Forelimb muscle (tissue), 1 donor: ENCODE measurements around the gene ADAMTS2. TPM values are rescaled to one million over a fixed set of nuclear protein-coding genes. Genes with fewer than 3 reads are reported as not detected.

Experiments
- DNase-seq: peaks from one replicate; pipeline ENCODE4 v3.0.0-alpha.2; 2013; ENCODE audit warnings: low read depth
- polyA plus RNA-seq: library from polyadenylated mRNA; unstranded; fragments of 120-200 nt; gene quantifications from one replicate; pipeline ENCODE4 v1.2.1, GENCODE V29; 2013; ENCODE audit not compliant: insufficient read length

The ADAMTS2 gene
- polyA plus RNA-seq, 1 donor = 33.0 TPM

DNA sequence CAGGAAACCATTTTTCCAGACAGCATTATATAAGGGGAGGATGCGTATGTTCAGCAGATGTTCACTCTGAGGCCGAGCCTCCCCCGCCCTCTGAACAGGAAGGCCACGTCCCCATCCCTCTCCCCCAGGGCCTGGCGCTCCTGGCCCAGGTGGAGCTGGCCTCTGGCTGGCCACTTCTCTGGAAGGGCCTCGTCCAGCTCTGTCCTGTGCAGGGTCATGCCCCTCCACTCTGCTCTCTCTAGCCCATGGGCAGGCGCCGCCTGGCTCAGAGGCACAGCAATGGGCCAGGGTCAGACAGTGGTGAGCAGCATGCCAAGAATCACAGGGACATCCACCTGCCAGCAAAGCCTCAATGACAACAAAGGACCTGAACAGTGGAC lies 34.2 kb downstream of the ADAMTS2 start:
- no peak for DNase-seq

DNA sequence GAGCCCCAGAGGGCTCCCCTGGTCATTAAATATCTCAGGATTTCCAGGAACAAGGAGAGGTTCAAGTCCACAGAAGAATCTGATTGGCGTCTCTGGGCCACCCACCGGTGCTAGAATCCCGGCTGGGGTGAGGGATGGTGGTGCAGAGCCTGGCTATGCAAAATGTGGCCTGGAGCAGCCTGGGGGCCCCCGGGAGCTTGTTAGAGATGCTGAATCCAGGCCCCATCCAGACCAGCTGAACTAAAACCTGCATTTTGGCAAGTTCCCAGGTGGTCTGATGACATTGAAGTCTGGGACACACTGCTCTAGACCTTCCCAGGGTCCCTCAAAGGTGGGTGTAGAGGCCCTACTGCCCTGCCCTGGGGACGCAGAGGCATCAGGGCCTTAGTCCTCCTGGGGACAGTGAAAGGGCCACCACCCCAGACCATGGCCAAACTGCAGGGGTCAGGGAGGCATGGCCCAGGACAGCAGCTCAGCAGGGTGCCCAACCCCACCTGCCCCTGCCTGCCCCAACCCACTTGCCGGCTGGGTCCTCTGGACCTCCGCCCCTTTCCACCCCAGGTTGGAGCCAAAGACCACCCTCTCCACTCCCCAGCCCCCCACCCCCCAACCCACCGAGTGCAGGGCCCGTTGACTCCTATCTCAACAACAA lies 34.7 kb downstream of the ADAMTS2 start:
- DNase-seq = no peak

DNA sequence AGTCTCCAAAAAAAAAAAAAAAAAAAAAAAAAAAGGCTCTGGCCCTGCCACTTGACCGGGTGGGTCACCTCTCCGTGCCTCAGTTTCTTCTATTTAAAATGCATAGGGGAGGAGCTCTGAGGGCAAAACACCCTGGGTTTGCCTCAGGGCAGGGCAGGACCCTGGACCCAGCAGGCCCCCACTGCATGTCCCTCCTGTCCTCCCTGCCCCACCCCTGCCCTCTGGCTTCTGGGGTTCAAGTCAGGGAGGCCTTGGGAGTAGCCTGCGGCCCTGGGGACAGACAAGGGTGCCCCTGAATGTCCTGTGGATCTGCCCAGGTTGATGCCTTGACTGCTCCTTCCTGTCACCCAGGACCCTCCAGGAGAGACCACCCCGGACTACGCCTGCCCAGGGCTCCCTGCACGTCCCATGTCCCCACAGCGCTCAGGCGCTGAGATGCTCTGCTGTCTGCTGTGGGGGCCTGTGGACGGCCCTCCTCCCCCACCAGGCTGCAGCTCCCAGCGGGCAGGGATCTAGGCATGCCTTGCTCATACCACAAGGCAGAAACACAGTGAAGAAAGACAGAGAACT lies 35.4 kb downstream of the ADAMTS2 start:
- no peak for DNase-seq

DNA sequence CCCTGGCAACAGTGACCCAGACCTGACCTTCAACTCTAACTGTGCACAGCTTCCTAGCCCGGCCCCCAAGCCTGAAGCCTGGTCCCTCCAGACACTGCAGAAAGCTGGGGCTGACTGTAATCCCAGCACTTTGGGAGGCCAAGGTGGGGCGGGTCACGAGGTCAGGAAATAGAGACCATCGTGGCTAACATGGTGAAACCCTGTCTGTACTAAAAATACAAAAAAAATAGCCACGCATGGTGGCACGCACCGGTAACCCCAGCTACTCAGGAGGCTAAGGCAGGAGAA lies 35.9 kb downstream of the ADAMTS2 start:
- no peak for DNase-seq

DNA sequence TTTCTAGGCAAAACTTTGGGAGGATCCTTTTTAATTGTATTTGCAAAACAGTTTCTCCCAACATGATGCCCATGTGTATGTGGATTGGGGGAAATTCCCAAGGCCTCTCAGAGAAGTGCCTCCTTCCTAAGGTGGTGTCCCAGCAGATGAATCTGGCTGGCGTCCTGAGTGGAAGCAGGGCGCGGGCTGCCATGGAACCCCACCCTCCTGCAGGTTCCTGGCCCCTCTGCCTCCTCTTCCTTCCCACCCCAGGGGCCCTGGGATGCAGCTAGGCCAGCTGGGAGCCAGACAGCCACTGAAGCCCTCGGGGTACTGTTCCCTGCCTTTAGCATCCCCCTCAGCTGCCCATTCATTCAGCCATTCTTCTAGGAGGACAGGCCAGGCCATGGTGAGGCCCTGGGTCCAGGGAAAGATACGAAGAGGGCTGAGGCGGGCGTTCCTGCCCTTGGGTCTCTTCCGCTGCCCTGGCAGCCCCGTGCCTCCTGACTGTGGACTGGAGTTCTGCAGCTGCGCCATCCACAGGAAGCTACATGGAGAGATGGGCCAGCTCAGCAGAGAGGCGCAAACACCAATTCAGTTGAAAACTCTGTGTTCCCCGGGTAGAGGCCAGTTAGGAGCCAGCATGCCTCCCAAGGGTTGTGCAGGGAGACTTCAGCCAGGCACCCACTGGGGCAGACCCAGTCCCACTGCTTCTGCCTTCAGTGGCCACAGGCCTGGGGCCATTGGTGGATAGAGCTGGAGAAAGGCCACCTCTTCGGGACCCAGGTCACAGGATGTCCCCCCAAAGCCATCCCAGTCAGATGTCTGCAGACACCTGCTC lies 36.5 kb downstream of the ADAMTS2 start:
- no peak for DNase-seq

DNA sequence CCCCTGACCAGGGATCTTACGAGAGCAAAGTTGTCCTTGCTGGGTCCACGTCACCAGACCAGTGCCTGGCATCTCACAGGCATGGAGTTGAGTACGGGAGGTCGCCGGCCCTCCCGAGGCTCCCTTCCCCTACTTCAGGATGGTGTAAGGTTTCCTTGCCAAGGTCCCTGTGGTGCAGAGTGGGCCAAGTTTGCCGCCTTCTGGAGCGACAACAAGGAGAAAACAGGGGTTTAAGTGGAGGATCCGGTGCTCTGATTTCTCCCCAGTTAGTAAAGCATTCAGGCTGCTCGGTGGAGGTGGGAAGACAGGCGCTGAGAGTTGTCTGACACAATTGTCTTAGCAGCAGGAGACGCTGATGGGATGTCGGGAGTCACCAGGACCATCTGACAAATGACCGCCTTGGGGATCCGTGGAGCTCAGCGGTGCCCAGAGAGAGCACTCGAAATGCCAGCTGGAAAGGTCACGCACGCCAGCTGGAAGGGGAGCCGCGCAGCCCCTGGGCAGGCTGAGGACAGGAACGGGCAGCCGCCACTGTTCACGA lies 37.3 kb downstream of the ADAMTS2 start:
- DNase-seq = no peak

DNA sequence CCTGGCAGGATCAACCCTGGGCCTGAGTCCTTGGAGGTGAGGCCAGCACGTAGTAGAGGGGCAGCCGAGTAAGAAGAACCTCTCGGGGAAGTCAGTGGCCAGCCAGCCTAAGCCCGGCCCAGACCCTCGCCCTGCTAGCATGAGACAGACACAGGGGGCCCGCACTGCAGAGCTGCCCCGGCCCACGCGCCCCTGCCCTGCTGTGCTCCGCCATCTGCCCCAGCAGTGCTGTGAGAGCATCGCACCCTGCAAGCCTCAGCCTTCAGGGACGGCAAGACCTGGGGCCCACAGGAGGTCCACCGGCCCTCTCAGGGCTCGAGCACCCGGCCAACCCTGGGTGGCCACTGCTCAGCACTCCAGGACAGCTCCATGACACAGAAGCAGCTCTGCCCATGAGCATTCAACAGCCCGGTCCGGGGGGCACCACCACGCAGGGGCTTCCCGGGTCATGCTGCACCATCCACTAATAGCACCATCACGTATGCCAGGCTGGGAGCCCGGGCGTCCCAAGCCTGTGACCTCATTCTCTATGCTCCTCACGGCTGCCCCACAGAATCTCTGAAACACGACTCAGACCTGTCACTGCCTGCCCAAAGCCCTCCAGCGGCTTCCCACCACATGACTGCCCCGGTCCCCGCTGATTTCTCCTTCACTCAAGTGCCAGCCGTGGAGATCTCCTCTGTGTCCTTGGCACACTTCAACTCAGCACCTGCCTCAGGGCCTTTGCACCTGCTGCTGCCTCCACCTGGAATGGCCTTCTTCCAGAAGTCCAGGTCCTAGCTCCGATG lies 38.1 kb downstream of the ADAMTS2 start:
- DNase-seq = no peak

DNA sequence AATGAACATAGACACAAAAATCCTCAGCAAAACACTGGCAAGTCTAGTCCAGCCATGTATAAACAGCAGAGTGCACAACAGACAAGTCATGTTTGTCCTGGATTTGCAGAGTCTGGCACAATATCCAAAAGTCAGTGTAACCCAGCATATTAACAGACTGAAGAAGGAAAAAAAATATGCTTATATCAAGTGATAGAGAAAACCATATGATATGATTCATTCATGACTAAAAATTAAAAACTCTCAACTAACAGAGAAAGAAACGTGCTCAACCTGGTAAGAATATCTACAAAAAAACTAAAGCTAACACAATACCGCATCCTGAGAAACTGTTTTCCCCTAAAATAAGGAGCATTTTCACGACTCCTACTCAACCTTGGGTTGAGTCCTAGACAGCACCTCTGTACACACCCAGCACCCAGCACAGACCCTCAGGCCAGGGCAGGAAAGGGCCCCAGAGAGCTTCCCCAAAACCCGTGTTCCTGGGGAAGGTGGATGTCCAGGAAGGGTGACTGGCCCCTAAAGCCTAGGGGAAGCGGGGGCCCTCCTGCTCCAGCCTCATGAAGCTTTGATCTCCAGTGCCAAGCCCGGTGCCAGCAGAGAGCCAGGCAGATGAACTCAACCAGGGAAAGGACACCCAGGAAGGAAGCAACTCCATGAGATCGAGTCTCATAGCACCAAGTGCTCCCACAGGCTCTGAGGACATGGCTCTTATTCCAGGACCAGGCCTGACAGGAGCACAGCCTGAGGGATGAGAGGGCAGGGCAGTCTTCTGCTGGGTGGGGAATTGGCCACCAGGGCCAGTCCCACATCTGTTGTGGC lies 38.9 kb downstream of the ADAMTS2 start:
- DNase-seq = no peak

DNA sequence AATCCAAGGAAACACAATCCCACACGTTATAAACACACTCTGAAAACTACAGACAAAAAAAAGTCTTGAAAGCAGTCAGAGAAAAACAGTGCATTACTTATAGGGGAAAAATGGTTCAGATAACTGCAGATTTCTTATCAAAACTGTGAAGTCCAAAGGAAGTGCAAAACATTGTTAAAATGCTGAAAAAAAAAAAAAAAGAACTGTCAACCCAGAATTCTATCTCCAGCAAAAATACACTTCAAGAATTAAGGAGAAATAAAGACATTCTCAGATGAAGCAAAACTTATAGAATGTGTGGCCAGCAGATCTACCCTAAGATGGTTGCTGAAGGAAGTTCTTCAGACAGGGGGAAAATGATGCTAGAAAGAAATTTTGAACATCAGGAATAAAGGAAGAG lies 40.4 kb downstream of the ADAMTS2 start:
- DNase-seq = no peak

DNA sequence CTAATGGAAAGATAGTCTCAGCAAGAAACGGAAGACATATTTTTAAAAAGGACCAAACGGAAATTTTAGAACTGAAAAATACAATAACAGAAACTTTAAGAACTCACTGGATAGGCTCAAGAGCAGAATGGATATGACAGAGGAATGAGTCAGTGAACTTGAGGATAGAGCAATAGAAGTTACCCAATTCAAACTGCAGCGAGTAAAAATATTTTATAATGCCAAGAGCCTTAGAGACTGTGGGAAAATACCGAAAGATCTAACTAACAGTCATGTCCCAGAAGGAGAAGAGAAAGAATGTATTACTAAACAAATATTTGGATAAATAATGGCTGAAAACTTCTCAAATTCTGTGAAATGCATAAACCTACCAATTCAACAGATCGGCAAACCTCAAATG lies 40.8 kb downstream of the ADAMTS2 start:
- no peak for DNase-seq

DNA sequence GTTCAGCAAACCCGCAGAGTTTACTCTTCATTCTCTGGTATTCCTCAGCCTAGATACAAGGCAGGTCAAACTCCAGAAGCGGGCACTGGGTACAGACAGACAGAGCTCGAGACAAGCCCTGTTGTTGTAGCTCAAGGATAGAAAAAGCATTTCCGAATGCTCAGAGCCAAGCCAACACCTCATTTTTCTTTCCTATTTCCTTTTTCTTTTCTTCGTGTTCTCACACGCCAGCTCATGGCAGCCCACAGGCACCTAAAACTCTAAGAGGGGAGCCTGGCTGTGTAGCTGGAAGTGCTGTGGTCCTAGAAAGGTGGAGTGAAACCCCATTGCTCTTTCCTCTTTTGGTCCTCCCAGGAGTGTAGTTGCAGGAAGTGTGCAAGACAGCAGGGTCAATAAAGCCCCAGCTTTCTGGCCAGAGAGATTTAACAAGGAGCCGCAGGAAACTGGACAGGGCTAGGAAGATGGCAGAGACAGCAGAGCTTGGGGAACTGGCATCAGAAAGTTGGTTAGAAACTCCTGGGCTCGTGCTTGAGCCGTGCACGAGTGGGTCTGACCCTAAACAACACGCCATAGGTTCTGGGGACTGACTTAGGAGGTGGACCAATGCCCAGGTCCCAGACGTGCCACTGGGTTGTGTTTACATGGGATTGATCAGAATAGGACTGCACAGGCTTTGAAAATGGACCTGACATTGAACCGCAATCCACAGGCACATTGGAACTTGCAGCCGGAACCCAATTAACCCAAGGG lies 41.6 kb downstream of the ADAMTS2 start:
- no peak for DNase-seq

DNA sequence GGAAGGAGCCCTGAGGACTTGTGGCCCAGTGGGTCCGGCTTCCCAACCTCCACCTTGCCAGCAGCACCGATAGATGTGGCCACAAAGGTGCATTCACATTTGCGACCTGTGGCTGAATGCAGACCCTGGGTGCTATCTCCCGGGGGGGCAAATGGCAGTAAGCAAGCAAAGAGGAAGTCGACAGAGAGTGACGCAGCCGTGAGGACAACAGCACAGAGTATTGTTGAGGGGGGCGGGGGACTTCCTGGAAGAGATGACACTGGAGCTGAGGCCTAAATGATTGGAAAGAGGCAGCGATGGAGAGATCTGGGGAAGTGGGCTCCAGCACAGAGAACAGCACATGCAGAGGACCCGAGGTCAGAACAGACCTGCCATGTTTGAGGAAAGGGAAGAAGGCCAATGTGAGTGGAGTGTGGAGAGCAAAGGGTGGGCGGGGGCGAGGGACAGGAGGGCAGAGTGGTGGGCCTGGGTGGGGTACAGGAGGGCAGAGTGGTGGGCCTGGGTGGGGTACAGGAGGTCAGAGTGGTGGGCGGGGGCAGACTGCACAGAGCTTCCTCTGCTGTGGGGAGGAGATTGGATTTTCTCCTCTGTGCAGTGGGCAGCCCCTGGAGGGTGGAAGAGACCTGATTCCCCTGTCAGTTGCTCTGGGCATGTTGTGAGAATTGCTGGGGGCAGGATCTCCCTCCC lies 42.6 kb downstream of the ADAMTS2 start:
- DNase-seq = no peak

DNA sequence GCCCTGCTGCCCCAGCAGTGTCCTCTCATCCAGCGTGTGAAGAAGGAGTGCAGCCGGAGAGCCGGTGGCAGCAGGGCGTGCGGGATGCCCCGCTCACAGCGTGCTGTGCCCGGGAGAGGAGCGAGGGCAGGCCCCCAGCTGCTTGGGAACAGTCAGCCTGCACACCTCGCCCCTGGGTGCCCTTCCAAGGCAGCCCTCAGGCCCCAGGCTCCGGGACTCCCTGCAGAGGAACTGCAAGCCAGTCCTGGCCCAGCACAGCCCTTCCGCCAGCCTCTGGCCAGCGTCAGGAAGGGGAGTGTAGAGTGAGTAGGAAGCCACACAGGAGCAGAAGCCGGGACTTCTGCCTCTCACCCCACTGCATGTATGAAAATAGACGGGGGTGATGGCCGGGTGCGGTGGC lies 43.5 kb downstream of the ADAMTS2 start:
- no peak for DNase-seq

DNA sequence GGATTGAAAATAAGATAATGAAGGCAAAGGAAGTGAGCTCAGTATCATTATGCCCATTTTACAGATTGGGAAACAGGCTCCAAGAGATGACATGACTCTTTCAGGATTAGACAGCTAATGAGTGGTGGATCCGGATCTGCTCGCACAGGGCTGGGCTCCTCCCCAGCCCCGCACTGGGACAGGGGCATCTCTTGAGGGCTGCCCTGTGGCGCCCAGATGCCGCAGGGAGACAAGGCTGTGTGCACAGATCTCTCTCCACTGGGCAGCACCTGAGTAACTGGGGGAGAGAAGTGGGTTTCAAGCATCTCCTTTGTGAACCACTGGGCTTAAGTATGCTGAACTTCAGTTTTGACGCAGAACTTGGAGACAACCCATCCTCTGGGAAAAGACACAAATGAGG lies 43.9 kb downstream of the ADAMTS2 start:
- no peak for DNase-seq

DNA sequence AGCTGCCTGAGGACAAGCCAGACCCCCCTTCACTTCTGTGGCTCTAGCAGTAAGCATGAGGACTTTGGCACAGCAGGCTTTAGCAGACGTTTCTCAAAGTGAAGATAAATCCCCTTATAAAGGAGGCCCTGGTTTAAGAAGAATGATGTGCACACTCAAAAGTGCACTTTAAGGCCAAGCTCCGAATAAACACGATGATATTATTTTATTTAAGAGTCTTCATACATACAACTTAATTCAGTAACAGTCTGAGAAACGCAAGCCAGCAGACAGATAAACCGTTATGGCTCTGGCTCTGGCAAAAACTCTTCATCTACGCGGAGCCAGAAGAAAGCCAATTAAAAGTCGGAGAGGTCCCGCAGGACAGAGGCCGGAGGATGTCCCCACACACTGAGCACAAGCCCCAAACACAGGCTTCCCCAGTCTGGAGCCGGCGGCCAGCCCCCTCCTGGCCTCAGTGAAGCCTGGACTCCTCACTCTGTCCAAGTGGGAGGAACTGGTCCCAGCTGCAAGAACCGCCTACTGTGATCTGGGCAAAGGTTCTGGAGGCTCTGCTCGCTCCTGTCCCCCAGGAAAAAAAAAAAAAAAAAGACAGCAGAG lies 44.6 kb downstream of the ADAMTS2 start:
- DNase-seq = peak; percentile 38

DNA sequence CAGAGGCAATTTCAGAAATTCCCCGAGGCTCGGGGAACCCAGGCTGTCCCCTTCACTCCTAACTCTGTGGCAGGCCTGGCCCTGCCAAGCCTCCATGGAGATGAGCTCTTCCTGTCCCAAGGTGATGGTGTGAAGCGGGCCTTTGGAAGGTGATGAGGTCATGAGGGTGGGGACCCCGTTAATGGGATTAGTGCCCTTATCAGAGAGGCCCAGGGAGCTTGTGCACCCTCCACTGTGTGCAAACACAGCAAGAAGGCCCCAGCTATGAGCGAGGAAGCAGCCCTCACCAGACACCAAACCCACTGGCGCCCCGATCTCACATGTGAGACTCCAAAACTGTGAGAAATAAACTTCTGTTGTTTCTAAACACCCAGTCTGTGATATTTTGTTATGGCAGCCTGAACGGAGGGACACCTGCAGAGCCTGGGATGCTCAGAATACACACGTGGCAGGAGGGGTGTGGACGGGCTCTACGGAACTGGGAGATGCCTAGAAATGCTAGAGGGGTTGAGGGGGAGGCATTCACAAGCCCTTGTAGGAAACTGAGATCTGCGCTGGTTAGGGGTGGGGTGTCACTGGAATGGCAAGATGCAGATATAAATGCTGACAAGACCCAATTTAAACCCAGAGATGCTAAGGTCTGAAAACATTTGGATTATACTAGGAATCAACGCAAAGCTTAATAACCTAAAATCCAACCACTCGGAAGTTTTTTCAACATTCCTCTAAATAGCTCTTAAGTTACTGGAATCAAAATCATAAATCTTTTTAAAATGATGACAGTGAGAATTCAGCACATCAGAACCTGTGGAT lies 46.9 kb downstream of the ADAMTS2 start:
- no peak for DNase-seq

DNA sequence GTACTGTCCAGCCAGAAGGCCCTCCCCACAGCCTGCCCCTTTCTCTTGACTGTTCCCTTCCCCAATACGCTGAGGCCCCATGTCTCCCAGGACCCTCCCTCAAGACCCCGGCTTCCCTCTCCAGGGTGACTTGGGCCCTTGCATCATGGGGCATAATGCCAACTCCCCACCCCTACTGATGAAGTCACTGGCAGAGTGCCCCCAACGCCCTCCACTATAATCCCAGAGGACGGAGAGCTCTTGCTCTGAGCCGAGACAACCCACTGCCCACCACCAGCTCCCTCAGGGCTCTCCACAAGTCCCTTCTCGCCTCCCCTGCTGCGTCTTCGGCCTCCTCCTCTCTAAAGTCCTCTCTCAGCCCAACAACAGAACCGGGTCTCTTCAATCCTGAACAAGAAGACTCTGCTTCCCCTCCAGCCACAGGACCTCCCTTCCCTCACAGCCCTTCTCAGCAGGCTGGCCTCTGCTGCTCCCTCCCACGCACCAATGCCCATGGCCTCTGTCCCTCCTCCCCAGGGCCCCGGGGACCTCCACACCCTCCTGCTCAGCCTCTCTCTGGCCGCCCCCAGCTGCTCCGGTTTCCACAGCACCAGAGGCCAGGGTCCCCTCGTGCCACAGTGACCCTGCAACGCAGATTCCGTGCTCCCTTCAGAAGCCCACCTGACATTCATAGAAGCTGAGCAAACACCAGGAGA lies 47.6 kb downstream of the ADAMTS2 start:
- no peak for DNase-seq

DNA sequence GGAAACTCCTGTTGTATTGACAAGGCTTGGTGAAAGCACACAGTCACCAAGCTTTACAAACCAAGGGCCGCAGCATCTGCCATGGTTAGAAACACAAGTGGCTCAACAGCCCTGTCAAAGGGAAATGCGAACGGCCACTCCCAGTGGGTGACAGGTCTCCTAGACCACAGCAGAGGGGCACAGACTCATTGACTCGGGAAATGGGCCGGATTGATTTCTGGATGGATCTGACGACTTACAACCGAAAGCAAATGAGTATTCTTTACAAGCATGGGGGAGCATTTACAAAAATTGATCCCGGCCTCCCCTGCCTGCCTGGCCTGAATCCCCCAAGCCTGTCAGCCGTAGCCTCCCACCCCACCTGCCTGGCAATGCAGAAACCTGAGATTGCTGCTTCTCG lies 48.2 kb downstream of the ADAMTS2 start:
- DNase-seq = no peak
